HEK293 (cell line): ENCODE results near the gene CFAP45.

Source experiments
- KLF16 ChIP-seq: fragments of 450-650 bp; formaldehyde crosslinking; IDR thresholded peaks from 2 replicates; pipeline ENCODE4 v1.5.1; 2017; ENCODE audit warnings: missing biosample characterization, missing genetic modification characterization
- ZNF114 ChIP-seq: fragments of 450-650 bp; formaldehyde crosslinking; IDR thresholded peaks from 2 replicates; pipeline ENCODE4 v1.5.0; 2017; ENCODE audit warnings: missing biosample characterization, missing genetic modification characterization
- ZNF391 ChIP-seq: fragments of 450-650 bp; formaldehyde crosslinking; IDR thresholded peaks from 2 replicates; pipeline ENCODE4 v1.5.1; 2016; ENCODE audit warnings: low read depth, missing biosample characterization, missing genetic modification characterization, borderline replicate concordance
- ZNF707 ChIP-seq: fragments of 450-650 bp; formaldehyde crosslinking; IDR thresholded peaks from 2 replicates; pipeline ENCODE4 v1.5.1; 2016; ENCODE audit warnings: missing biosample characterization, missing genetic modification characterization
- TF ChIP-seq, protein P1 (sequence below): sonication (generic); formaldehyde crosslinking; IDR thresholded peaks from 2 replicates; pipeline ENCODE4 v1.8.1; 2022; ENCODE audit warnings: mild to moderate bottlenecking, moderate library complexity, missing genetic modification reagents

DNA sequence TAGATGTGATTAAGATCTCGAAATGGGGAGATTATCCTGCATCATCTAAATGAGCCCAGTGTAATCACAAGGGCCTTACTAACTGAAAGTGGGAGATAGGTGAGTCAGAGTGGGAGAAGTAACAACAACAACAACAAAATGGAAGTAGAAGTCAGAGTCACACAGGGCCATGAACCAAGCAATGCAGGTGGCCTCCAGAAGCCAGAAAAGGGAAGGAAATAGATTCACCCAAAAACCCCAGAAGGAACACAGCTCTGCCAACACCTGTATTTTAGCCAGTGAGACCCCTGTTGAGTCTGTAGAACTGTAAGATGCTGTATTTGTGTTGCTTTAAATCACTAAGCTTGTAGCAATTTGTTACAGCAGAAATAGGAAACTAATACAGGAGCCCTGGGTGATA lies 21.3 kb upstream of the CFAP45 start:
- no peak for TF ChIP-seq ZNF707 (tag by site-specific recombination)
- no peak for TF ChIP-seq ZNF114 (tag by site-specific recombination)
- no peak for TF ChIP-seq KLF16 (tag by site-specific recombination)
- no peak for TF ChIP-seq ZNF391 (tag by site-specific recombination)
- TF ChIP-seq, protein P1, sequence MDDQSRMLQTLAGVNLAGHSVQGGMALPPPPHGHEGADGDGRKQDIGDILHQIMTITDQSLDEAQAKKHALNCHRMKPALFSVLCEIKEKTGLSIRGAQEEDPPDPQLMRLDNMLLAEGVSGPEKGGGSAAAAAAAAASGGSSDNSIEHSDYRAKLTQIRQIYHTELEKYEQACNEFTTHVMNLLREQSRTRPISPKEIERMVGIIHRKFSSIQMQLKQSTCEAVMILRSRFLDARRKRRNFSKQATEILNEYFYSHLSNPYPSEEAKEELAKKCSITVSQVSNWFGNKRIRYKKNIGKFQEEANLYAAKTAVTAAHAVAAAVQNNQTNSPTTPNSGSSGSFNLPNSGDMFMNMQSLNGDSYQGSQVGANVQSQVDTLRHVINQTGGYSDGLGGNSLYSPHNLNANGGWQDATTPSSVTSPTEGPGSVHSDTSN (CRISPR knock-in tag): no peak
